GM21515 (cell line): ENCODE measurements around the gene PLEKHA8.

Experiments used
- ATAC-seq: cut with Tn5 transposase; IDR thresholded peaks from one replicate; pipeline ENCODE4 v1.9.1; 2021; ENCODE audit not compliant: unreplicated experiment

Gene PLEKHA8, protein sequence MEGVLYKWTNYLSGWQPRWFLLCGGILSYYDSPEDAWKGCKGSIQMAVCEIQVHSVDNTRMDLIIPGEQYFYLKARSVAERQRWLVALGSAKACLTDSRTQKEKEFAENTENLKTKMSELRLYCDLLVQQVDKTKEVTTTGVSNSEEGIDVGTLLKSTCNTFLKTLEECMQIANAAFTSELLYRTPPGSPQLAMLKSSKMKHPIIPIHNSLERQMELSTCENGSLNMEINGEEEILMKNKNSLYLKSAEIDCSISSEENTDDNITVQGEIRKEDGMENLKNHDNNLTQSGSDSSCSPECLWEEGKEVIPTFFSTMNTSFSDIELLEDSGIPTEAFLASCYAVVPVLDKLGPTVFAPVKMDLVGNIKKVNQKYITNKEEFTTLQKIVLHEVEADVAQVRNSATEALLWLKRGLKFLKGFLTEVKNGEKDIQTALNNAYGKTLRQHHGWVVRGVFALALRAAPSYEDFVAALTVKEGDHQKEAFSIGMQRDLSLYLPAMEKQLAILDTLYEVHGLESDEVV

DNA sequence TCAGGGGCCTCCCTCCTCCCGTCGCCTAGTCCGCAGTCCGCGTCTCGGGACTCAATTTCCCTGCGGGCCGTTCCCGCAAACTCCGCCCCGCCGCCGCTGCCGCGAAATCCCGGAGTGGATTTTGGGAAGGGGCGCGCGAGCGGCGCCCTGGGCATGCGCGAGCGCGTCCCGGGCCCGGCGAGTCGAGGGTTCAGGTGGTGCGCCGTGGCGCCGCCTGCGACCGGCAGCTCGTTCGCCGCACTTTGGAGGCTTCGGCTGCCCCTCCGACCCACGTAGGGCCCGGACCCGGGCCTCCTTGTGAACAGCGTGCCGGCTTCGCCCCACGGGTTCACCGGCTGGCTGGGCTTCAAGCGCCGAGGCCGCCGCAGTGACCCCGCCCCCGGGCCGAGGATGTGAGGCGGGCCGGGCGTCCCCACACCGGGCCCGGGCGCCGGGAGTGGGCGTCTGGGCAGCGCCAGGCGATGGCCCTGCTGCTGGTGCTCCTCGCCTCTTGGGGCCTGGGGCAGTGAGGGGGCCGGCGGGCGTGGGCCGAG lies at the start of gene PLEKHA8:
Gene PLEKHA8 (plus strand): TSS at position 197 of the 533 bp plus-strand sequence. CDS start 351 bp downstream, outside the sequence.
- peak; percentile 51 for ATAC-seq

DNA sequence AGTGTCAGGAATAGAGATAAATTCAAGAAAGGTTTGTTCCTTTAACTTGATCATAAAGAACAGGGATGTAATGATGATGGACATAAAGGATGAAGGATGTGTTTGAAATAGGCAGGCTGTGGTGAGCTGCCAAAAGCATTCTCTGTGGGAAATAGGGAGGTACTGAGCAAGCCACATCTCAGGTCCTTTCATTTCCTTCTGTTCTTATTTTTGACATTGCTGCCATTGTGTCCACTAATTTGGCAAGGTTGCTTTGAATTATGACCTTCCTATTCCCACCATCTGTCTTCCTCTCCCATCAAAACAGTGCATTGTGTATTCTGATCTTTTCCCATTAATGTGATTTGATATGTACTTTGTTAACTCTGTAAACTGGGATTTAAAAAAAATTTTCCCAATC lies 48.1 kb upstream of the PLEKHA8 start:
- no peak for ATAC-seq

DNA sequence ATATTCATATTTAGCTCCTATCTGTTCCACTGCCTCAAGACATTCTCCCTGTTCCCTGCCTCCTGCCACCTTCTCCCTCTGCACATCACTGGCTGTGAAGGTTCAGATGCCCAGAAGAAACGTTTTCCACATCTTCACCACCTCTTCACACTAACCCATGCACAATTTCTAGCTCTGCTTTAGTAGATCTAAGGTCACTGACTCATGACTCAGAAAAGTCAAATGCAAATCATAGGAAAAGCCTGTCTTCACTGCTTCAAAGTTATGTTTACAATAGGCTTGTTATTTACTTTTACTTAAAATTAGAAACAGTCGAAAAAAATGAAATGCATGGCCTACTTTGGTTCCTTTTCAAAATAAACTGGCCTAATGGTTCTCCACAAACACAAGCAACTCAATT lies 41.1 kb upstream of the PLEKHA8 start:
- ATAC-seq = no peak

DNA sequence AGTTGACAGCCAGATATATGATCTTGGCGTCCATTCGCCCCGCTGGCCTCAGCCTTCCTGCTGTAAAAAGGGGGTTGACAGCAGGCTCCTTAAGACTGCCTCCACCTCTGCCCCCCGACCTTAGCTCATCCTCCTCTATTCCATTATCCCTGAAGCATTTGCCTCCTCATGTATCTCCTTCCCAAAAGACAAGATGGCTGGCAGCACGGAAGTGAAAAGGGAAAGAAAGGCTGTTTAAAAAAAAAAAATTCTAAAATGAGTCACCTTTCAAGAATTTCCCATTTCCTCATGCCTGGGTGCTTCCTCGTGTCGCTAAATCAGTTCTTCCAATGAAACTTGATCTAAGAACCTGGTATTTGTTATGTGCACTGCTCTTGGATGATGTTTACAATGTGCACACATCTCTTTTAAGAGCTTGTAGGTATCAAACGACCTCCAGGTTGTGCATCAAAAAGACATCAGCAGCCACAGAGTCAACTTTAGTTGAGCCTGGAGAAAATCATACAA lies 40.3 kb upstream of the PLEKHA8 start:
- no peak for ATAC-seq

DNA sequence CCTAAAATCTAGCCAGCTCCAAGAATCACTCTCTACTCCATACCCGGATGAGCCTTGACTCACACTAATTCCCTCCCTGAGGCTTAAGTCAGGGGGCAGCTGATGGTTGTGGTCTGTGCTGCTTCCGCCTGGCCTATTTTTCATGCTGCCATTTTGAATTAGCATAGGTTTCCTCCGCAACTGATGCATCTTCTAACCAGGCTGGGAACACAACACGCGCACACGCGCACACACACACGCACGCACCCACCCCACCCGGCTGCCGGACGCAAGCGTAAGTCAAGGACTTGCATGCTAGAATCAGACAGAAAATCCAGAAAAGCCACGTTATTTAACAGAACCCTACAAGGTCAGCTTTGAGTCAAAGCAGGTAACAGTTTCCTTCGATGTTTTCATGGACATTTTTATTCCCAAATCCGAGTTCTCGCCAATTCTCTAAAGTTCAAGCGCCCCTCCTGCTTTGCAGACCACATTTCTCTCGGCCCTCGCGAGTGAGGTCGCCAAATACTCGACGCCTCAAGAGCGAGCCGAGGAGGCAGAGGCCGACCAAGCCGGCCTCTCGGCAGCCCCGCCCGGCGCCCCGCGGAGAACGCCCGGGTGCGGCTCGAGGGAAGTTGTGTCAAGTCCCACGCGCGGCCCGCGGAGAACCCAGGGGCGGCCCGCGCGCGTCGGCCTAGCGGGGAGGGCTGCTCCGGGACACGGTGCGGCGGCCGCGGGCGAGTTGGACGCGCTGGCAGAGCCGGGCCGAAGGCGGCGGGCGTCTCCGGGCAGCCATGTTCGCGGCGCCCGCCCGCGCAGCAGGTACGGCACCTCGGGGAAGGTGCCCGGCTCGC lies 39.6 kb upstream of the PLEKHA8 start:
- peak; percentile 36 for ATAC-seq

DNA sequence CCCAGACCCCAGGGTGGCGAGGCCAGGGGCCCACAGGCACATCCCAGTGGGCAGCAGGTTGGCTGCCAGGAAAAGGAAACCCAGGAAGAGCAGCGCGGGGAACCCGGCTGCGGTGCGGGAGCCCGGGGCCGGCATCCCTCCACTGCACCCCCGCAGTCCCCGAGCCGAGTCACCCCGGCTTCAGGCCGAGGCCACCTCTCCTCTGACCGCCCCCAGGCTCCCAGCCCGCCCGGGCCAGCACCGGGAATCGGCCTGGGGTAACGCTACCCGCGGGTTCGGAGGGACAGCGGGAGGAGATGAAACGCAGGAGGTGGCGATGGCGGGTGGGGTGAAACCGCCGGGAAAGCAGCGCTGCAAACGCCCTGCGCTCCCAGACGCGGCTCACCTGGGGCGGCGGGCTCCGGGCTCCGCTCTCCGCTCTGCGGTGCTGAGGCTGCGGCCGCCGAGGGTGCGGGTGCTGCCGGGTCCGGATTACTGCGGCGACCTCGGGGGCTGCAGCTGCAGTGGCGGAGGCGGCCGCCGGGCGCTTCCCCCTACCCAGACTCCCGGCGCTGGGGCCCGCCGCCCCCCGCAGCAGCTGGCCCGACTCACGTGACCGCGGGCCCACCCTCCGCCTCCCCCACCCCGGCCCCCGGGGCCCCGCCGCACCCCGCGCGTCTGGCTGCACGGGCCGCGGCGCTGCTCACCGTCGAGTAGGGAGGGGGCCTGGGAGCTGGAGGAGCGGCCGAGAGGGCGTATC lies 38.8 kb upstream of the PLEKHA8 start, which contains the start of gene SCRN1:
Gene SCRN1 (minus strand): TSS at position 545 of the 739 bp plus-strand sequence. CDS start 20,734 bp downstream, outside the sequence.
- peak; percentile 42 for ATAC-seq

DNA sequence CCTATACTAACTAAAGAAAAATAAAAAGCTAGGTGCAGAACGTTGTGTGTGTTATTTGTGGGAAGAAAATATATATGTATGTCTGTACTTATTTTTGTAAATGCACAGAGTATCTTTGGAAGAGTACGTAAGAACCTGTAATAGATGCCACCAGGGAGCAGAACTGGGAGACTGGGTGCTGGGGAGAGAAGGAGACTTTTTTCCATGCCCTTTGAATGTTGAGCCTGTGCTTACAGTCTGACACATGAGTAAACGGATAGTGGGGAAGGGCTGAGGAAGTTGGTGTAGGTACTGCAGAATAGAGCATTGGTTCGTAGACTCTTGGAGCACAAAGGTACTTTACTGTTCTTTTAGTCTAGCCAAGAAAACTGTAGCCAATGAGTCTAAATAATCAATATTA lies 37.3 kb upstream of the PLEKHA8 start:
- no peak for ATAC-seq

DNA sequence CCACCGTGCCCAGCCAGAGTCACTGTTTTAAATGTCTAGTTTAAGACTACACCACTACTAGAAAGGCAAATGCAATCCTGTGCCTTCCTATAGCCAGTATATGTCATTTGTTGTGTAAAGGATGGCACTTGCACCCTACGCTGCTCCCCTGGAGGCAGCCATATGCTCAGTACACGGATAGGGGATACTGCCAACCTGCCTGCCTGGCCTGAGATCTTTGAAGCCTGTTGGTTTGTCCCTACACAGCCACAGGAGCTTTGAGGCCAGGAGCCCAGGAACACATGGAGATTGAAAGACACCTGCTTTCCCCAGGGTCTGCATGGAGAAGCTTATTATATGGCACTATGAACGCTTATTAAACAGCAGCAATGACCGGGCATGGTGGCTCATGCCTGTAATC lies 36.3 kb upstream of the PLEKHA8 start:
- no peak for ATAC-seq

DNA sequence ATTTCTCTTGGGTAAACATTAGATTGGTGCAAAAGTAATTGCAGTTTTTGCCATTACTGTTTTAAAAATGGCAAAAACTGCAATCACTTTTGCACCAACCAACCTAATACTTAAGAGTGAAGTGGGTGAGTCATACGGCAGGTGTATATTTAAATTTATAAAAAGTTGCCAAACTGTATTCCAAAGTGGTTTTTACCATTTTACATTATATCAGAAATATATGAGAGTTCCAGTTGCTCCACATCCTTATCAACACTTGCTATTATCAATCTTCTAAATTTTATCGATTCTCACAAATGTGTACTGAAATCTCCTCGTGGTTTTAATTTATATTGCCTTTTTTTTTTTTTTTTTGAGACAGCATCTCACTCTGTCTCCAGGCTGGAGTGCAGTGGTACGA lies 35.1 kb upstream of the PLEKHA8 start:
- no peak for ATAC-seq

DNA sequence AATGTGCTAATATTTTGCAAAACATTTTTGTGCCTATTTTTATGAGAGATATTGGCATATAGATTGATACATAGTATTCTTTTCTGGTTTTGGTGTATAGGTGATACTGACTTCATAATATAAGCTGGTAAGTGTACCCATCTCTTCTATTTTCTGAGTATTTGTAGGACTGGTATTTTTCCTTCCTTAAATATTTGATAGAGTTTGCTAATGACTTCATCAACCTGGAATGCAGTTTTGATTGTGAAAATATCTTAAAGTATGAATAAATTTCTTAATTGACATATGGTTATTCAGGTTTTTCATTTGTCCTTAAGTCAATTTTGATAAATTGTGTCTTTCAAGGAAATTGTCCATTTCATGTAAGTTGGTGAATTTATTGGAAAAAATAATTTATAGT lies 32.6 kb upstream of the PLEKHA8 start:
- ATAC-seq = no peak

DNA sequence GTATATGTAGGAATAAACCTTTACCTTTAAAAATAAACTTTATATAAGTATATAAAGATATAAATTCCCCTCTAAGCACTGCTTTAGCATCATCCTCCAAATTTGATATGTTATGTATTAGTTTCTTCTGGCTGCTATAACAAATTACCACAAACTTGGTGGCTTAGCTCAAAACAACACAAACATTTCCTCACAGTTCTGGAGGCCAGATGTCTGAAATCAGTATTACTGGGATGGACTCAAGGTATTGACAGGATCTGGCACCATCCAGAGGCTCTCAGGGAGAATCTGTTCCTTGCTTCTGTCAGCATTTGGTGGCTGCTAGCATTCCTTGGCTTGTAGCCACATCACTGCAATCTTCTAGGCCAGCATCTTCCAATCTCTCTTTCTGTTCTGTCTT lies 31.9 kb upstream of the PLEKHA8 start:
- ATAC-seq = no peak

DNA sequence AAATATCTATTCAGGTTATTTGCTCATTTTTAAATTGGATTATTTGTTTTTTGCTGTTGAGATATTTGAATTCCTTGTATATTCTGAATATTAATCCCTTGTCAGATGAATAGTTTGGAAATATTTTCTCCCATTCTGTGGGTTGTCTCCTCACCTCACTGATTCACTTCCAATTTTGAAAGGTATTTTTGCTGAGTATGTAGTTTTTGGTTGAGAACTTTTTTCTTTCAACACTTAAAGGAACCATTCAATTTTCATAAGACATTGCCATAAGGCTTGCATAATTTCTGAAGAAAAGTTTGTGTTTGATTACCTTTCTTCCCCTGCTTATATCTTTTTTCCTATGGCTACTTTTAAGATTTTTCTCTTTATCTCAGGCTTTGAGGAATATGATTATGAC lies 29.7 kb upstream of the PLEKHA8 start:
- no peak for ATAC-seq

DNA sequence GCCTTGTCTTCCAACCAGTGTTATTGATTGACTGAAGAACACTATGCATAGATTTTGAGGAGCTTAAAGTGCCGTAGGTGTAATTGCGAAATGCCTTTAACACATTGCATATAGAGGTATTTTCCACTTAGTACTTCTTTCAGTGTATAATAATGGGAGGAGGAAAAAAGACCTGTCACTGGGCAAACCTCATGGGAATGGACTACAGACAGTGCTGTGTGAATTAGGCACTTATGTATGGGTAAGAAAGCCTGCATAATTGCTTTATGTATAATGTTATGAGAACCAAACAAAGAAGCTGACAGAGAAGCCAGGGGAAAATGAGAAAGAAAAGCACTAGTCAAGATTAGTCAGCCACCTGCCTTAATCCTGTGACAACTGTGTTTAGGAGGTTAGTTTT lies 26.2 kb upstream of the PLEKHA8 start:
- ATAC-seq = no peak

DNA sequence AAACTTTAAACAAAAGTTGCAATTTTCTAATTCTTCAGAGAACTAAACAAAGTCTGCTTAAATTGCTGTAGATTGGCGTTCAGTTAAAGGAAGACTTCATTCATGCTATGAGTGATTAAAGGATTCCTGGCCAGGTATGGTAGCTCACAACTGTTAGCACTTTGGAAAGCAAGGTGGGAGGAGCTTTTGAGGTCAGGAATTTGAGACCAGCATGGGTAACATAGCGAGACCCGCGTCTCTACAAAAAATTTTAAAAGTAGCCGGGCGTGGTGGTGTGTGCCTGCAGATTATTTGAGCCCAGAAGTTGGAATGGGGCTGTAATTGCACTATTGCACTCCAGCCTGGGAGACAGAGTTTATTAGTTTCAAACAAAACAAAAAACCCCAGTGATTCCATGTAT lies 25.1 kb upstream of the PLEKHA8 start:
- ATAC-seq = no peak

DNA sequence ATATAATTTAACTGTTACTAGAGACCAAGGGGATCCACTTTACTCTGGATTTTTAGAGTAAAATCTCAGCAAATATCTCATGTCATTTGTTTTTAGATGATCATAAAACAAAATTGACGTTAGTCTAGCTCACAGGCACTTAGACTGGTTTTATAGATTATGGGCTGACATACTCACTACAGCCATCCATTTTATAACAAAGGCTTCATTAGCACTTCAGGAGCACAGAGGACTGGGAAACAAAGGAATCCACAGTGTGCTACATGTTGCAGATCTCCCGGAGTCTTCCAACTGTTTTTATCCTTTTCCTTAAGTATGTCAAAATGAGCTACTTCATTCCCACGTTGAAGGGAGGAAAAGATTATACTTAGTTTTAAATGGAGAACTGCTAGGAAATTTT lies 22.7 kb upstream of the PLEKHA8 start:
- ATAC-seq = no peak

DNA sequence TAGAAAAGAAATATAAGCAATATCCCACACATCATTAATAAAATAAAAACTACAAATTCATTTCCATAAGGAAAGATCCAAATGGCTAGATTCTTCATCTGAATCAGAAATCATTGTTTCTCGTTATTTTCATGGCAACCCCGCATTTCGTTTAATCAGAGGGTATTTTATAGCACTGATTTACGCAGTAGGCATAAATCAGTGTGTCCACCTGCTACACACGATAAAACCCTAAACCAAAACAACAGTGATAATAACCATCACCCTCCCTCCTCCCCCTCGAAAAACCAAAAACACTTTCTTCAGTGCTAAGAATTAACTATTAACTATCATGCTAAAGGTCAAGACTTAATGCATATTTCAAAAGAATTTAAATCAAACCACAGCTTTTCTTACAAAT lies 18.2 kb upstream of the PLEKHA8 start:
- no peak for ATAC-seq

DNA sequence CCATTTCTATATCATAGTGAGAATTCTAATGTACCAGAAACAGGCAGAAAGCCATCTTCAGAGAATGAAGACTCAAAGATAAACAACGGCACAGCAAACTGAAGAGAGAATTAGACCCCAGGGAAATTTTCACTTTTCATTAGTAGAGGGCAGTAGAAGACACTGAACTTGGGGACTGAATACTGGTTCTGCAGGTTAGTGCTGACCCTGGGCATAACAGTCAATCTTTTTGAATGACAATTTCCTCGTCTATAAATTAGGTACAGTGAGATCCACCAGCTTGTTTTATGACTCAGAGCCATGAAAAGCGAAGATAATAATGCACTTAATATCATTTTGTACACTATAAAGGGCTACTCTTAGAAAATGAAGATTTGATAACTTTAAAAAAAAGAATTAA lies 15.5 kb upstream of the PLEKHA8 start:
- ATAC-seq = no peak

DNA sequence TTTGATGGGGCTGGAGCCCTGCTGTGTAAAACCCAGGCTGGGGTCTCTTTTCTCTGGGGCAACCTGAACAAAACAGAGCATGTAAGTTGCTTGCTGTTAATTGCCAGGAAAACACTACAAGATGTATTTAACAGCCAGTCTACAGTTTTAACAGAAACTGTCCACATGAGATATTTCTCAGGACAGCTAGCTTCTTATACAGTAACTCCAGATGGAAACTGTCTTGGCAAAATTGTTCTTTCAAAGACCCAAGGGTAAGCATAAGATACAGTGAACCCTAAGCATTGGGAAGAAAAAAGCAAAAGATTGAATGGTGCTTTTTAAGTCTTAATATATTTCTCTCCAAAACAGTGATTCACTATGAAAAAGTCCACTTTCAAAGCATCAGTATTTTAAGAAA lies 9.8 kb upstream of the PLEKHA8 start:
- no peak for ATAC-seq

DNA sequence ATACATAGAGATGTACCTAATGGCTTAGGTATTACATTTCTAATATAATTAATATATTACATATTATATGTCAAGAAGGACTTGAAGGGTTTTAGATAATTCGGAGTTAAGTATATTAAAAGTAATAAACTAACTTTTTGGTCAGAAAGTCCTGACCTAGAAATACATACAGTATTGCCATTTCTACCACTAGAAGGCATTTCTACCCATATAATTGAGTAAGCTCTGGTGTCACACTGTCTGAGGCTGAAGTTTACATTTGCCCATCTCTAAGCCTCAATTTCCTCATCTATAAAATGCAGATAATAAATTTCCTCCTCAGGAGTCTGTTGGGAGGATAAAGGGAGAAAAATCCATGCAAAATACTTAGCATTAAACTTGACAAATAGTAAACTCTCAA lies 8.8 kb upstream of the PLEKHA8 start:
- ATAC-seq = no peak

DNA sequence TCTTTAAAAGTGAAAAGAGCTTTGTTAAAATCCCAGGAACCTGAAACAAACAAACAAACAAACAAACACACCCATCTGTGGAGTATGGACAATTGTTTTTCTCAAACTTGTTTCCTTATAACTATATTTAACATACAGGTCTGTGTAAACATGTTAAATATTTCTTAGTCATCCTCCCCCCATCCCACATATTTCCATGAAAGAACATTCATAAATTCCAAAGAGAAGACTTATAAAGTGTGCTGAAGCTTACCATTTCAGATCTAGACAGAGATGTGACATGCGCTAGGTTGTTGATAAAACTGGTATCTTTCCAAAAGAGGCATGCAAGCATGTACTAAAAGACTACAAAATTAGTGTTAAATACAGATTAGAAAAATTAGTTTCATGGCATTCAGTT lies 8.3 kb upstream of the PLEKHA8 start:
- no peak for ATAC-seq

DNA sequence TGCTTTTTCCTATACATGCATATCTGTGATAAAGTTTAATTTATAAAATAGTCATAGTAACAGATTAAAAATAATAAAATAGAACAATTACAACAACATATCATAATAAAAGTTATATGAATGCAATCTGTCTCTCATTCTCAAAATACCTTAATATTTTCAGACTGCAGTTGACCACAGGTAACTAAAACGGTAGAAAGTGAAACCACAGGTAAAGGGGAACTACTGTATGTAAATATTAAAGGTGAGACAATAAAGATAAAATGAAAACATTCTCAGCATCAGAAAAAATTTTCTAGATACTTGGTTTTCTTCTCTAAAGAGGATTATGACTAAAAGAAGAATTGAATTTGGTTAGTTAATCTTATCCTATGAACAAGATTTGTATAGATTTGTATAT lies 7.7 kb upstream of the PLEKHA8 start:
- ATAC-seq = no peak
